H9 (cell line): ENCODE data around the gene KCNG2. TPM values are rescaled to one million over a fixed set of nuclear protein-coding genes. Genes with fewer than 3 reads are reported as not detected.

Source experiments
- DNase-seq: peaks from one replicate; pipeline ENCODE4 v3.0.0-alpha.2; 2017
- H2AFZ ChIP-seq: one replicate; pipeline ENCODE4 v1.6.1; 2013; ENCODE audit warnings: mild to moderate bottlenecking, low read length, control low read depth, moderate library complexity
- H2AK5ac ChIP-seq: 2 replicates; pipeline ENCODE4 v1.6.1; 2013; ENCODE audit warnings: low read length, control low read depth, mixed read lengths; ENCODE audit not compliant: insufficient read length
- H2BK120ac ChIP-seq: one replicate; pipeline ENCODE4 v1.6.1; 2013; ENCODE audit warnings: low read depth, mild to moderate bottlenecking, low read length, control low read depth, inconsistent platforms; ENCODE audit not compliant: poor library complexity, severe bottlenecking
- H2BK12ac ChIP-seq: 2 replicates; pipeline ENCODE4 v1.6.1; 2013; ENCODE audit warnings: low read length, control low read depth, mixed read lengths, low read depth; ENCODE audit not compliant: insufficient read length
- H2BK15ac ChIP-seq: 2 replicates; pipeline ENCODE4 v1.6.1; 2013; ENCODE audit warnings: low read depth, low read length, control low read depth
- H2BK20ac ChIP-seq: one replicate; pipeline ENCODE4 v1.6.1; 2013; ENCODE audit warnings: low read depth, mild to moderate bottlenecking, low read length, control low read depth, inconsistent platforms; ENCODE audit not compliant: poor library complexity, severe bottlenecking
- H2BK5ac ChIP-seq: 2 replicates; pipeline ENCODE4 v1.6.1; 2013; ENCODE audit warnings: low read length, control low read depth, mixed read lengths; ENCODE audit not compliant: insufficient read length
- H3K14ac ChIP-seq: 2 replicates; pipeline ENCODE4 v1.6.1; 2013; ENCODE audit warnings: low read length, control low read depth; ENCODE audit not compliant: insufficient read depth
- H3K18ac ChIP-seq: 2 replicates; pipeline ENCODE4 v1.6.1; 2013; ENCODE audit warnings: low read depth, mild to moderate bottlenecking, mixed read lengths, low read length, control low read depth; ENCODE audit not compliant: insufficient read length
- H3K23ac ChIP-seq: 2 replicates; pipeline ENCODE4 v1.6.1; 2013; ENCODE audit warnings: low read length, control low read depth, mixed read lengths, low read depth; ENCODE audit not compliant: insufficient read length
- H3K23me2 ChIP-seq: 2 replicates; pipeline ENCODE4 v1.6.1; 2013; ENCODE audit warnings: low read depth, mild to moderate bottlenecking, mixed read lengths, low read length, control low read depth; ENCODE audit not compliant: insufficient read length, poor library complexity, severe bottlenecking
- H3K27ac ChIP-seq: 2 replicates; pipeline ENCODE4 v1.5.1; 2013; ENCODE audit warnings: low read length, control low read depth, mixed read lengths, low read depth; ENCODE audit not compliant: insufficient read length
- H3K27me3 ChIP-seq: 2 replicates; pipeline ENCODE4 v1.6.1; 2013; ENCODE audit warnings: low read length, control low read depth, inconsistent platforms; ENCODE audit not compliant: insufficient read depth
- H3K4ac ChIP-seq: 2 replicates; pipeline ENCODE4 v1.6.1; 2013; ENCODE audit warnings: low read depth, mild to moderate bottlenecking, control low read depth, inconsistent platforms, low read length, moderate library complexity
- H3K4me1 ChIP-seq: 2 replicates; pipeline ENCODE4 v1.6.1; 2013; ENCODE audit warnings: low read length, control low read depth, inconsistent platforms; ENCODE audit not compliant: insufficient read depth
- H3K4me2 ChIP-seq: 2 replicates; pipeline ENCODE4 v1.6.1; 2013; ENCODE audit warnings: low read length, control low read depth, mixed read lengths; ENCODE audit not compliant: insufficient read length, insufficient read depth
- H3K56ac ChIP-seq: 2 replicates; pipeline ENCODE4 v1.6.1; 2013; ENCODE audit warnings: low read depth, mild to moderate bottlenecking, mixed read lengths, low read length, control low read depth; ENCODE audit not compliant: insufficient read length
- H3K79me1 ChIP-seq: 2 replicates; pipeline ENCODE4 v1.6.1; 2013; ENCODE audit warnings: low read depth, mild to moderate bottlenecking, moderate library complexity, low read length, control low read depth, inconsistent platforms; ENCODE audit not compliant: insufficient read depth, poor library complexity, severe bottlenecking
- H3K79me2 ChIP-seq: 2 replicates; pipeline ENCODE4 v1.6.1; 2013; ENCODE audit warnings: low read length, control low read depth, inconsistent platforms; ENCODE audit not compliant: insufficient read depth
- H3K9ac ChIP-seq: 2 replicates; pipeline ENCODE4 v1.6.1; 2013; ENCODE audit warnings: low read length, control low read depth, mixed read lengths; ENCODE audit not compliant: insufficient read length; ENCODE audit errors: extremely low read depth
- H3K9me3 ChIP-seq: one replicate; pipeline ENCODE4 v1.6.1; 2013; ENCODE audit warnings: low read depth, low read length, inconsistent platforms; ENCODE audit not compliant: control insufficient read depth
- H3T11ph ChIP-seq: one replicate; pipeline ENCODE4 v1.6.1; 2013; ENCODE audit warnings: mild to moderate bottlenecking, low read length, control low read depth, inconsistent platforms
- H4K20me1 ChIP-seq: one replicate; pipeline ENCODE4 v1.6.1; 2013; ENCODE audit not compliant: control insufficient read depth, insufficient read length, insufficient read depth
- H4K5ac ChIP-seq: 2 replicates; pipeline ENCODE4 v1.6.1; 2013; ENCODE audit warnings: low read depth, mild to moderate bottlenecking, mixed read lengths, low read length, control low read depth; ENCODE audit not compliant: insufficient read length
- H4K8ac ChIP-seq: replicated peaks from 2 replicates; pipeline ENCODE4 v1.6.1; 2013; ENCODE audit warnings: low read length, control low read depth, mixed read lengths, low read depth; ENCODE audit not compliant: insufficient read length
- H4K91ac ChIP-seq: 2 replicates; pipeline ENCODE4 v1.6.1; 2013; ENCODE audit warnings: low read depth, mild to moderate bottlenecking, moderate library complexity, mixed read lengths, low read length, control low read depth; ENCODE audit not compliant: insufficient read length
- H3K27ac Mint-ChIP-seq, 3 experiments: 2 replicates in 2 of 3; 3 replicates in 1 of 3; pipeline ENCODE4 v1.8.0; 2020 to 2021; ENCODE audit warnings: mixed read lengths in 3 of 3, mild to moderate bottlenecking in 1 of 3, moderate library complexity in 1 of 3
- H3K27me3 Mint-ChIP-seq: 2 replicates; pipeline ENCODE4 v1.8.0; 2021; ENCODE audit warnings: low read depth, mild to moderate bottlenecking, moderate library complexity, mixed read lengths
- H3K36me3 Mint-ChIP-seq, 3 experiments: 2 replicates in 2 of 3; 3 replicates in 1 of 3; pipeline ENCODE4 v1.8.0; 2020 to 2021; ENCODE audit warnings: low read depth in 3 of 3, mixed read lengths in 3 of 3; ENCODE audit not compliant: insufficient read depth in 1 of 3
- H3K4me1 Mint-ChIP-seq, 2 experiments: 2 replicates each; pipeline ENCODE4 v1.8.0; 2020; ENCODE audit warnings: mixed read lengths in 2 of 2
- H3K4me3 Mint-ChIP-seq, 2 experiments: 2 replicates in 1 of 2; 3 replicates in 1 of 2; pipeline ENCODE4 v1.8.0; 2020 to 2021; ENCODE audit warnings: mild to moderate bottlenecking in 2 of 2, mixed read lengths in 2 of 2, moderate library complexity in 1 of 2
- H3K9me3 Mint-ChIP-seq, 2 experiments: 2 replicates in 1 of 2; 3 replicates in 1 of 2; pipeline ENCODE4 v1.8.0; 2020; ENCODE audit warnings: mild to moderate bottlenecking in 2 of 2, mixed read lengths in 2 of 2, moderate library complexity in 1 of 2
- WGBS: extraction: QIAGEN DNeasy Blood & Tissue Kit; methylation state at CpG from one replicate; pipeline ENCODE4 v1.1.7; 2013; ENCODE audit warnings: missing lambda C conversion rate, low lambda C conversion rate, mixed read lengths; ENCODE audit not compliant: insufficient read length; ENCODE audit errors: extremely low coverage; 5-methylcytosine and 5-hydroxymethylcytosine counted together
- total RNA-seq: library from RNA; stranded (reverse); gene quantifications from 2 replicates; pipeline ENCODE4 v1.2.1, GENCODE V29; 2021
- TF ChIP-seq, protein P1 (sequence below): fragments of 200-600 bp; sonication (generic); conservative IDR thresholded peaks from 3 replicates; pipeline ENCODE4 v1.8.0; 2021; ENCODE audit warnings: antibody characterized with exemption, mild to moderate bottlenecking

The KCNG2 gene
- total RNA-seq, 1 experiment from 2014 or later, result 0.15 TPM

DNA sequence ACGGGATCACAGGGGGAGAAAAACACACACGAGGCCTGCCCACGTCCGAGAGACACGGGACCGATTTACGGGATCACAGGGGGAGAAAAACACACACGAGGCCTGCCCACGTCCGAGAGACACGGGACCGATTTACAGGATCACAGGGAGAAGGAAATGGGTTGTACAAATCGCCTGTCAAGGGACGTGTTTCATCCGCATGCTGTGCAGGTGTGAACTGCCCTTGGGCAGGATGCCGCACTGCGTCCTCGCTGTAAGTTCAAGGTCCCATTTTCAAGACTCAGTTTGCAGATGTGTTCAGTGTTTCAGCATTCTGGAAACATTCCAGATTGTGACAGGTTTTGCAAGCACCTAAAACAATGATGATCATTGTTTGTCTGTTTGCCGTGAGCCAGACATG is 2.3 kb upstream of the KCNG2 start:
- H2AFZ ChIP-seq, result no peak overlapping the region
- Mint-ChIP-seq H3K27ac (no peak overlapping the region), H3K9me3 (peaks cover 3% of the 10 kb centered on the region in 2 experiments; a peak in 3 of 5 replicates), H3K4me1 (peaks cover 13 to 15% of the 10 kb centered on the region in 2 experiments), H3K36me3 (no peaks in the 10 kb centered on the region), H3K27me3 (peaks cover 85% of the 10 kb centered on the region), H3K4me3 (no peak overlapping the region)
- H2BK12ac ChIP-seq, result no peak overlapping the region
- no peaks in the 10 kb centered on the region for H3K79me2 ChIP-seq
- no peak overlapping the region for H4K5ac ChIP-seq
- no peak overlapping the region for H3K14ac ChIP-seq
- H2BK120ac ChIP-seq, result no peak overlapping the region
- no peak overlapping the region for H3K4ac ChIP-seq
- WGBS, result no CpG with 5 or more reads among the region's 19 CpGs
- H3K27ac ChIP-seq, result no peak overlapping the region
- TF ChIP-seq, protein P1, sequence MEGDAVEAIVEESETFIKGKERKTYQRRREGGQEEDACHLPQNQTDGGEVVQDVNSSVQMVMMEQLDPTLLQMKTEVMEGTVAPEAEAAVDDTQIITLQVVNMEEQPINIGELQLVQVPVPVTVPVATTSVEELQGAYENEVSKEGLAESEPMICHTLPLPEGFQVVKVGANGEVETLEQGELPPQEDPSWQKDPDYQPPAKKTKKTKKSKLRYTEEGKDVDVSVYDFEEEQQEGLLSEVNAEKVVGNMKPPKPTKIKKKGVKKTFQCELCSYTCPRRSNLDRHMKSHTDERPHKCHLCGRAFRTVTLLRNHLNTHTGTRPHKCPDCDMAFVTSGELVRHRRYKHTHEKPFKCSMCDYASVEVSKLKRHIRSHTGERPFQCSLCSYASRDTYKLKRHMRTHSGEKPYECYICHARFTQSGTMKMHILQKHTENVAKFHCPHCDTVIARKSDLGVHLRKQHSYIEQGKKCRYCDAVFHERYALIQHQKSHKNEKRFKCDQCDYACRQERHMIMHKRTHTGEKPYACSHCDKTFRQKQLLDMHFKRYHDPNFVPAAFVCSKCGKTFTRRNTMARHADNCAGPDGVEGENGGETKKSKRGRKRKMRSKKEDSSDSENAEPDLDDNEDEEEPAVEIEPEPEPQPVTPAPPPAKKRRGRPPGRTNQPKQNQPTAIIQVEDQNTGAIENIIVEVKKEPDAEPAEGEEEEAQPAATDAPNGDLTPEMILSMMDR, result no peak
- H3K18ac ChIP-seq, result no peak overlapping the region
- no peak for DNase-seq
- no peaks in the 10 kb centered on the region for H3K9me3 ChIP-seq
- no peak overlapping the region for H3K56ac ChIP-seq
- no peaks in the 10 kb centered on the region for H4K20me1 ChIP-seq
- no peak overlapping the region for H3K4me2 ChIP-seq
- H3K79me1 ChIP-seq, result no peaks in the 10 kb centered on the region
- no peak overlapping the region for H3K23ac ChIP-seq
- H2AK5ac ChIP-seq, result no peak overlapping the region
- no peak overlapping the region for H4K8ac ChIP-seq
- peaks cover 26% of the 10 kb centered on the region; the same call in 1 of the 2 replicates for H3K27me3 ChIP-seq
- H3K4me1 ChIP-seq, result no peaks in the 10 kb centered on the region; the same call in 1 of the 2 replicates
- H3T11ph ChIP-seq, result no peak overlapping the region
- H3K9ac ChIP-seq, result no peak overlapping the region
- no peak overlapping the region for H2BK15ac ChIP-seq
- peaks cover 3% of the 10 kb centered on the region for H3K23me2 ChIP-seq
- no peak overlapping the region for H4K91ac ChIP-seq
- H2BK5ac ChIP-seq, result no peak overlapping the region
- no peak overlapping the region for H2BK20ac ChIP-seq
